GM21786 (cell line): ENCODE results near the gene IL21R.

Source experiments
- ATAC-seq: cut with Tn5 transposase; IDR thresholded peaks from one replicate; pipeline ENCODE4 v1.9.1; 2021; ENCODE audit not compliant: unreplicated experiment

The IL21R gene

GRCh38 chr16:27462200-27462845 is 60.3 kb downstream of the IL21R start:
- ATAC-seq, result no peak

- ATAC-seq, result no peak
These were observed 61.1 kb downstream of the IL21R start for GRCh38 chr16:27462846-27463682.

GRCh38 chr16:27463741-27464591 is 62.0 kb downstream of the IL21R start:
- ATAC-seq, result no peak

DNA sequence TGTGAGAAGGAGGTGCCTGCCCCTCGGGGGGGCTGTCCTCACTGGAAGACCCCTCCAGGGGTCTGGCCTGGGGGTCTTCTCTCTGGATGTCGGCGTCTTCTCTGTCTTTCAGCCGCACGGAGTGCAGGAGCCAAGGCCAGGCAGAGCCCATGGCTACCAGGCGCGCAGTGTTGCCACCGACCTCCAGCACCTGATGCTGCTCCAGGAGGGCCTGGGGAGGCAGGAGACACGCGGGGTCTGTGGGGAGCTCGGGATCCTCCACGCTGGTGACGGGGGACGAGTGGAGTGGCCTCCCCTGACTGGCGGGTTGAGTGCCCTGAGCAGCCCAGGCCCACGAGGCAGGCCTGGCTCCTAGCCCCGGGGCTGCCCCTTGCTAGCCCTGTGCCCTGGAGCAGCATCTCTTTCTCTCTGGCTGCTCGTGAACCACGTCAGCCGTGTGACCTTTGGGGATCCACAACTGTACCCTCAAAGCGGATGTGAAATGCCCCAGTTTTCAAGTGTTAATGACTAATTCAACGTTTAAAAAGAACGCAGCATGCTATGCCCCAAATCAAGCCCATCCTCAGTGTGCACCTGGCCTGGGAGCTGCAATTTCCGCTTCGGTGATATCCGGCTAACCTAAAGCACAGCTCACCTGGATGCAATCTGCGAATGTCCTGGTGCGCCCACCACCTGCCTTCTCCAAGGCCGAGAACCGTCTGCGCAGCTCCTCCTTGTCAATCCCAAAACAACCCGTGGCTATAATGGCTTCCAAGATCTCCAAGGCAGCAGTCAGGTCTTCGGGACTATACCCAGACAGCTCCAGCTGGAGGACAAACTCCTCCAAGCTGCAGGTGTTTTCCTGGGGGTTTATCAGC is 62.9 kb downstream of the IL21R start:
- ATAC-seq, result no peak

- no peak for ATAC-seq
These were observed 63.5 kb downstream of the IL21R start for GRCh38 chr16:27465483-27465879.

DNA sequence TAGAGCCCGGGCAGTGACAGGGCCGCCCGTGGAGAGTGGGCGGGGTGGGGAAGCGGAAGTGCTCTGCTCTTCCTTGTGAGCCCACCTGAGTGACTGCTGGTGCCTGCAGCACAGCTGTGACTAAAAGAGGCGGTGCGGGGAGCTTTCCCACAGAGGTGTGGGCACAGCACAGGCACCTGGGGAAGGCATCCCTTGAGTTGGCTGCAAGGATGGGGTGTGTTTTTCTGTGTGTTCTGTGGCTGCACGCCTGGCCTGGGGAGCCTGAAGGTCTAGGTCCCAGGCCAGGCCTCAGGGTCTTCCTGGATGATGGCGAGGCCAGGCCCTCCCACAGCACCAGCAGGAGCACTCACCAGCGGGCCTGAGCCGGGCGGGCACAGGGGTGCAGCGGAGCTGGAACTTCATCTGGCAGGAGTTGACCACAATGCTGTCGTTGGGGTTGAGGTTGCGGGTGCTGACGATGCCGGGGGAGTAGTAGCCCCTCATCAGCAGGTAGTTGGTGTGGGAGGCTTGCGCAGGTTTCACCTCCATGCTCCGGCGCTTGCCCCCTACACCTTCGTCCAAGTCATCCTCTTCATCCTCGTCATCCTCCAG is 67.1 kb downstream of the IL21R start:
- ATAC-seq, result no peak

DNA sequence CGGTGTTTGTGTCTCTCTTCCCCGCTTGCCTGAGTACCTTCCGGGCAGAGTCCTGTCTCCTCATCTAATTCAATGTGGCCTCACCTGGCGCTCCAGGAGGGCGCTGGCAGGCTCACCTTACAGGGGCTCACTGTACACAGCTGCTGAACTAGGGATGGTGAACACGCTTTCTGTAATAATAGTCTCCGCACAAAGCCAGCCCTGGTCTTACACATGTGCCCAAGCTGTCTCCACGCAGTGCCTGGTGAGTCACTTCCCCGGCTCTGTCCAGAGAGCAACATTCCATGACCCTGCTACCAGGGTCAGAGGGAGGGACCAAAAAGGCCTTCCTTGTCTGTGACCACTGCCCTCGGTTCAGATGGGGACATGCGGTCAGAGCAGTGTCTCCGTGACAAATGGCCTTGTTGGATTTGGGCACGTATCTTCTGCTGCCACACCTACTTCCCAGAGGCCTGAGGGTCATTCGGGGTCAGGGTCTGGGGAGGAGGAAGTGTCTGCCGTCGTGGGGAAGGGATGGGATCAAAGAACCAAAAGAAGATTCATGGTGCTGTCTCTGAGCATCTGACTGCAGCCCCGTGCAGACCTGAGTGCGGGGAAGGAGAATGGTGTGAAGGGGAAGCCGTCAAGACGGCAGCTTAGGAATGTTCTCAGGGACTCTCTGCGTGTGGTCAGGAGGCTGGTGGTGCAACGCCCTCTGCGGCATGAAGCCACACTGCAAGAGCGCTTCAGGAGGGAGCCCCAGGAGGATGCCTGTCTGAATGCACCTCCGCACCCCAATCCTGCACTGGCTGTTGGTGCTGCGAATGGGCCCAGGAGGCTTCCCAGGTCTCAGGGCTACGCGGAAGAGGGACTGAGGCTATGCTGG is 68.8 kb downstream of the IL21R start:
- no peak for ATAC-seq

GRCh38 chr16:27471661-27472060 is 69.7 kb downstream of the IL21R start:
- ATAC-seq, result no peak

DNA sequence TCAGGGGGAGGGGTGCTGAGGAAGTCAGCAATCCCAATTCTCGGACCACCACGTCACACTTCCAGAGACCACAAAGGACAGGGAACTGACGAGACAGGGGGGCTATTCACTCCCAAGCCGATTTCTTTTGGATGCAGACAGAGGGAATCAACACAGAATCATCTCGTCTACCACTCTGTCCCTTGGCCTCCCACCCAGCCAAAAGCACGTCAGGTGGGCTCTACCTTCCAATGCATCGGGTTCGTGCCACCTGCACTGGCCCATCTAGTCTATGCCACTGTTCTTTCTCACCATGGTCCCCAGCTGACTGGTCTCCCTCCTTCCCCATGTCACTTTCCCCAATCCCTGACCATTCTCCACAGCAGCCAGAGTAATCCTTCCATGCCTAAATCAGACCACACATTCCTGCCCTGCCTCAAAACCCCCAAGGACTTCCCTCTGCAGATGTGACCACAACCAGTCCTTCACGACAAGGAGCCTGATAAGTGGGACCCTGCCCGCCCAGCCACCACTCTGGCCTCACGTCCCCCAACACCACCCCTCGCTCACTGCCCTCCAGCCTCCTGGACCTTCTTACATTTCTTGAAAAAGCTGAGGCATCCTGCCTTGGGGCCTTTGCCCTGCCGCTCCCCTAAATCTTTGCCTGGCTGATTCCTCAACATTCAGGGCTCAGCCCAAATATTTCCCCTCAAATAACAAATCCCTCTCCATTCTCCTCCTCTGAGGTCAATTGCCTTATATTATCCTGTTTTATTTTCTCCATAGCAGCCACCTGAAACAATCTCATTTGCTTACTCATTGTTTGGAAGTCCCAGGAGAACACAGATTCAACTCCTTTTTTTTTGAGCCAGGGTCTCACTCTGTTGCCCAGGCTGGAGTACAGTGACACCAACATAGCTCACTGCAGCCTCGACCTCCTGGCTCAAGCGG is 70.4 kb downstream of the IL21R start:
- ATAC-seq, result no peak

DNA sequence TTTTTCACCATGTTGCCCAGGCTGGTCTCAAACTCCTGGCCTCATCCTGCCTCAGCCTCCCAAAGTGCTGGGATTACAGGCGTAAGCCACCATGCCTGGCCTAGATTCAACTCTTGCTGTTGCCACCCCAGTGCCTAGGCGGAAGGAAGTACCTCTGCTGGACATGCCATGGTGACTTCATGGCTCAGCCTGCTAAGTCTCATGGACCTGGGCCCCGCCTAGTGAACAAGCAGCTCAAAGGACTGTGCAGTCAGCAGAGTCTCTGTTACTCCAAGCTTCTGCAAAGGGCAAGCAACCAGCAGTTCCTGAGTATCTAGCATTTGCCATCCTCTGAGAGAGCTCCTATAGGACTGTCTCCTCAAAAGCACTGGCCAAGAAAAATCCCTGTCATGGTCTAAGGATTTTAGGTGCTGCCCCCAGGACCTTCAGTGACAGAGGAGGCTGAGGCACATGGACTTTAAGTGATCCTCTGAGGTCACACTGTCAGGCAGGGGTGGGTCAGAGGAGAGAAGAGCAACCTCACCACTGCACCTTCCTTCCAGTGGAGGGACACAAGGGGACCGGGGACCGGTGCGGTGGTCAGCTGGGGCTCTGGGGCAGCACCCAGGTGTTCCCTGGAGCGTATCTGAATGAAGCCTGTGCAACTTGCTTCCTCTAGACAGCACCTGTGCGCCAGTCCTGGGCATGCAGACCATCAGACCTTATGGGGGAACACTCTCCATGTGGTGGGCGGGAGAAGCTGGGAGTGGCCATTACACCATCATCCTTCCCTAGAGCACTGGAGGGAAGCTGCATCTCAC is 71.3 kb downstream of the IL21R start:
- ATAC-seq, result no peak

DNA sequence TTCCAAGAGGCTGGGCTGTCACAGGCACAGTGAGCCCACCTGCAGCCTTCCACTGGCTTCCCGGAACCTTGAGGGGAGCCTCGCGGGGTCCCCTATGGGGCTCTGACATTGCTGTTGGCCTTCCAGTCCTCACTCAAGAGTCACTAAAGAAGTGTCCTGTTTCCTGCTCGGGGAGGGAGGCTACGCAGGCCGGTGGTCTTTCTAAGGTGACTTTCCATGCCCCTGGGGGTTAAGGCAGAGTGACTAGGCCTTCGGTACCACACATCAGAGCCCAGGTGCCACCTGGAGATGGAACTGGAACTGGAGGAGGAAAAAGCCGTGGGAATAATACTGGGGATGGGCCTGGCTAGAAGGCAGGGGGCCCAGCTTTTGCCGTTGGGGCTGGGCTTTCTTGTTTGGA is 72.1 kb downstream of the IL21R start:
- no peak for ATAC-seq

- ATAC-seq, result no peak
These were observed 72.9 kb downstream of the IL21R start for GRCh38 chr16:27474921-27475320.

DNA sequence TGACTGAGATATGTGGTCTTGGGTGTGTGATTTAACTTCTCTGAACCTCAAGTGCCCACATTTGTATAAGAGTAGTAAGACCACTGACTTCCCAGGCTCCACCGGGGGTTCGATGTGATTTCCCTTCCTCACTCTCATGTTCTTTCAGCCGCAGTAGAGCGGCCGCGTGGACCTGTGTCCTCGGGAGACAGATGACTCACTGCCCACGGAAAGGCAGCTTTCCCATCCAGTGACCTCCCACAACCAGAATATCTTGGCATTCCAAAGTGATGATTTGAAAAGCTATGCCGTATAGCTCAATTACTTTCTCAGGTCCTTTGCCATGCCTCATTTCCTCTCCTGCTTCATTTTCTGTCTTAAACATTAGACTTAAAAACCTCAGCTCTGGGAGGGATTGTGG is 73.6 kb downstream of the IL21R start:
- ATAC-seq, result no peak

GRCh38 chr16:27476240-27476639 is 74.3 kb downstream of the IL21R start:
- no peak for ATAC-seq

DNA sequence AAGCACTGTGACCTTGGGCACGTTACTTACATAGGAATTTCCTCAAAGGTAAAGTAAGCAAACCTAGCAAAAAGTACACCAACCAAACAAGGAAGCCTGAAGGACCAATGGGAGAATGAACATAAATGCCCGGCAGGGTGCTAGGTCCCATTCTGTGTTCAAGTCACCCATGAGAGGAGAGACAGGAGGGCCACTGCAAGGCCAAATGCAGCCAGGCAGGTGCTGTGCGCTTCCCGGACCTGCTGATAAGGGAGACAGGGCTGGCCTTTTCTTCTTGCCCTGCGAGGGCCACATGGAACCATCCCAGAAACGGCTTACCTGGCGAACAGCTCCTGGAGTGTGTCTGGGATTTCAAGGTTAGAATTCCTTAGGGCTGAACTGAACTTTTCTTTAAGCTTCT is 78.8 kb downstream of the IL21R start:
- ATAC-seq, result no peak

GRCh38 chr16:27481282-27481934 is 79.4 kb downstream of the IL21R start:
- no peak for ATAC-seq
